MCF 10A (cell line): ENCODE results near the gene ATP5MC3. TPM values are rescaled to one million over a fixed set of nuclear protein-coding genes. Genes with fewer than 3 reads are reported as not detected.

Experiments
- BruUV-seq: library from RNA; stranded (reverse); fragments of 400-500 nt; replicated peaks from 2 replicates; lab custom pipeline; 2021; lab: Mats Ljungman, UMichigan
- CTCF ChIA-PET: fragments of 300-600 bp; sonication (Branson Sonifier 250); formaldehyde crosslinking; extraction: SDS; loops from one replicate; lab custom pipeline; 2021; ENCODE audit warnings: antibody characterized with exemption, inconsistent platforms; lab: Yijun Ruan, JAX
- POLR2A ChIA-PET: fragments of 300-600, 350-650 bp; sonication (Branson Sonifier 250); formaldehyde crosslinking; extraction: SDS; loops from one replicate; lab custom pipeline; 2020; ENCODE audit warnings: antibody characterized with exemption, inconsistent platforms; lab: Yijun Ruan, JAX
- DNase-seq: peaks from one replicate; pipeline ENCODE4 v3.0.0-alpha.2; 2018; ENCODE audit not compliant: unreplicated experiment
- H3K27ac Mint-ChIP-seq: one replicate; pipeline ENCODE4 v1.8.0; 2022; ENCODE audit warnings: mild to moderate bottlenecking, low read depth, mixed read lengths; ENCODE audit not compliant: unreplicated experiment
- H3K27me3 Mint-ChIP-seq: one replicate; pipeline ENCODE4 v1.8.0; 2022; ENCODE audit warnings: mixed read lengths; ENCODE audit not compliant: insufficient read depth, unreplicated experiment
- H3K36me3 Mint-ChIP-seq: one replicate; pipeline ENCODE4 v1.8.0; 2022; ENCODE audit warnings: mild to moderate bottlenecking, moderate library complexity, mixed read lengths; ENCODE audit not compliant: insufficient read depth, unreplicated experiment
- H3K4me1 Mint-ChIP-seq: one replicate; pipeline ENCODE4 v1.8.0; 2022; ENCODE audit warnings: mixed read lengths; ENCODE audit not compliant: insufficient read depth, unreplicated experiment
- H3K4me3 Mint-ChIP-seq: one replicate; pipeline ENCODE4 v1.8.0; 2022; ENCODE audit warnings: mild to moderate bottlenecking, moderate library complexity, mixed read lengths; ENCODE audit not compliant: unreplicated experiment
- H3K9me3 Mint-ChIP-seq: one replicate; pipeline ENCODE4 v1.8.0; 2022; ENCODE audit warnings: mixed read lengths; ENCODE audit not compliant: unreplicated experiment
- CTCF ChIP-seq: fragments of 200-600 bp; IDR thresholded peaks from one replicate; pipeline ENCODE4 v1.8.0; 2022; ENCODE audit warnings: antibody characterized with exemption, mild to moderate bottlenecking; ENCODE audit not compliant: unreplicated experiment
- intact Hi-C: fragments of 100-400 bp; cut with micrococcal nuclease; formaldehyde crosslinking; loops from 2 replicates; pipeline ENCODE4 v1.14.1; 2022
- total RNA-seq: library from RNA; stranded (reverse); gene quantifications from 2 replicates; pipeline ENCODE4 v1.2.3, GENCODE V29; 2022

The ATP5MC3 gene
- total RNA-seq, 1 experiment from 2014 or later = 277 TPM

- intact Hi-C loops = loop anchor here (1.0 to 2.0 kb wide), 2 partner anchors 10 to 56 kb away; no protein-coding TSS in a partner anchor
- BruUV-seq = no TSS peak
- ChIA-PET CTCF (interaction anchor here (0.8 to 0.9 kb wide), 2 partner anchors 10 to 39 kb away, joined by 3 read pairs; no protein-coding TSS in a partner anchor), POLR2A (interaction anchor here (0.5 to 3.0 kb wide), 15 partner anchors 8 to 1029 kb away, joined by 3 to 55 read pairs (median 3); partner anchors contain the start of gene ATP5MC3)
- Mint-ChIP-seq H3K27ac (peak overlapping the region; percentile 99), H3K4me3 (peak overlapping the region; percentile 100), H3K36me3 (peaks cover 30% of the 10 kb centered on the region), H3K27me3 (no peaks in the 10 kb centered on the region), H3K9me3 (no peaks in the 10 kb centered on the region), H3K4me1 (peaks cover 7% of the 10 kb centered on the region)
- TF ChIP-seq CTCF = no peak
- DNase-seq = peak; percentile 48
Measured at GRCh38 chr2:175167076-175167791, 14.3 kb downstream of the ATP5MC3 start.

- peak overlapping the region; percentile 99 for H3K27ac Mint-ChIP-seq
- no peak for TF ChIP-seq CTCF
- no peaks in the 10 kb centered on the region for H3K27me3 Mint-ChIP-seq
- ChIA-PET POLR2A (interaction anchor here (0.8 to 3.0 kb wide), 15 partner anchors 8 to 85 kb away, joined by 3 to 55 read pairs (median 4); partner anchors contain the start of gene ATP5MC3), CTCF (interaction anchor here (0.8 to 0.9 kb wide), 3 partner anchors 9 to 38 kb away, joined by 3 read pairs; no protein-coding TSS in a partner anchor)
- H3K9me3 Mint-ChIP-seq = no peaks in the 10 kb centered on the region
- peak overlapping the region; percentile 100 for H3K4me3 Mint-ChIP-seq
- BruUV-seq = no TSS peak
- peaks cover 7% of the 10 kb centered on the region for H3K4me1 Mint-ChIP-seq
- intact Hi-C loops = loop anchor here (2.0 kb wide), 1 partner anchor 56 kb away; no protein-coding TSS in a partner anchor
- DNase-seq = no peak
- H3K36me3 Mint-ChIP-seq = peaks cover 23% of the 10 kb centered on the region
Measured at GRCh38 chr2:175166216-175166824, 15.2 kb downstream of the ATP5MC3 start.

- POLR2A ChIA-PET = no interaction called here
- intact Hi-C loops = no loop called here
- no TSS peak for BruUV-seq
Measured at GRCh38 chr2:175164235-175164634, 17.3 kb downstream of the ATP5MC3 start.

More at GRCh38 chr2:175164235-175164634, 17.3 kb downstream of the ATP5MC3 start:
- no peaks in the 10 kb centered on the region for H3K9me3 Mint-ChIP-seq
- no peaks in the 10 kb centered on the region for H3K27me3 Mint-ChIP-seq
- peaks cover 15% of the 10 kb centered on the region for H3K36me3 Mint-ChIP-seq
- no peak for TF ChIP-seq CTCF
- no peak overlapping the region for H3K4me3 Mint-ChIP-seq
- CTCF ChIA-PET = no interaction called here
- H3K27ac Mint-ChIP-seq = no peak overlapping the region
- DNase-seq = no peak
- peaks cover 5% of the 10 kb centered on the region for H3K4me1 Mint-ChIP-seq
